ENCODE results near the gene RTRAF.

RTRAF gene

DNA sequence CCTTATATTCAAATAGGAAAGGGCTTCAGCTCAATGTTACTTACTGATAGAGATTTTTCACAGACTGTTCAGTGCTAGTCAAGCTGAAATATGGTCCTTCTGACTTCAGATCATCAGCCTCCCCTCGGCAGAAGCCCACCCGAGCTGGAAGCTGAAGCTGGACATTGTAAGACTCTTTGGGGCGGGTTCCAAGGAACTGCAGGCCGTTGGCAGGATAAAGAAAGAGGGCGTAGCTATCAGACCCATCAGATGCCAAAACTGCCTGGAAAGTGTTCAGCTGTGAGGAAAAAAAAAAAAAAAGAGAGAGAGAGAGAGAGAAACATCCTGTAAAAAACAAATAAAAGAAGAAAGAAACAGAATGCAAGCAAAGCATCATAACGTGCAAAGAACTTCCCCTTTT is 70.7 kb downstream of the RTRAF start:
- H3K4me3 ChIP-seq (ENCODE audit: low read depth, low read length) = no peak overlapping the region
- DNase-seq (ENCODE audit: low read depth) = no peak
- TF ChIP-seq, protein P1, sequence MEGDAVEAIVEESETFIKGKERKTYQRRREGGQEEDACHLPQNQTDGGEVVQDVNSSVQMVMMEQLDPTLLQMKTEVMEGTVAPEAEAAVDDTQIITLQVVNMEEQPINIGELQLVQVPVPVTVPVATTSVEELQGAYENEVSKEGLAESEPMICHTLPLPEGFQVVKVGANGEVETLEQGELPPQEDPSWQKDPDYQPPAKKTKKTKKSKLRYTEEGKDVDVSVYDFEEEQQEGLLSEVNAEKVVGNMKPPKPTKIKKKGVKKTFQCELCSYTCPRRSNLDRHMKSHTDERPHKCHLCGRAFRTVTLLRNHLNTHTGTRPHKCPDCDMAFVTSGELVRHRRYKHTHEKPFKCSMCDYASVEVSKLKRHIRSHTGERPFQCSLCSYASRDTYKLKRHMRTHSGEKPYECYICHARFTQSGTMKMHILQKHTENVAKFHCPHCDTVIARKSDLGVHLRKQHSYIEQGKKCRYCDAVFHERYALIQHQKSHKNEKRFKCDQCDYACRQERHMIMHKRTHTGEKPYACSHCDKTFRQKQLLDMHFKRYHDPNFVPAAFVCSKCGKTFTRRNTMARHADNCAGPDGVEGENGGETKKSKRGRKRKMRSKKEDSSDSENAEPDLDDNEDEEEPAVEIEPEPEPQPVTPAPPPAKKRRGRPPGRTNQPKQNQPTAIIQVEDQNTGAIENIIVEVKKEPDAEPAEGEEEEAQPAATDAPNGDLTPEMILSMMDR (IDR thresholded peaks at IDR 0.05; ENCODE audit: low read depth, low read length, missing control alignments) = no peak
